CD4-positive, alpha-beta T cell treated with Interleukin-12 subunit alpha and Interleukin-12 subunit beta, for 1 hour (primary cell): ENCODE data around the gene CLIC4.
"Not testable (repeated sequence)": the region's sequence is repeated elsewhere in the genome, so short reads cannot be mapped to it uniquely, and the experiment has no call there.

Source experiments
- DNase-seq: peaks from one replicate; pipeline ENCODE4 v3.0.0-alpha.2; 2020

CLIC4 gene

DNA sequence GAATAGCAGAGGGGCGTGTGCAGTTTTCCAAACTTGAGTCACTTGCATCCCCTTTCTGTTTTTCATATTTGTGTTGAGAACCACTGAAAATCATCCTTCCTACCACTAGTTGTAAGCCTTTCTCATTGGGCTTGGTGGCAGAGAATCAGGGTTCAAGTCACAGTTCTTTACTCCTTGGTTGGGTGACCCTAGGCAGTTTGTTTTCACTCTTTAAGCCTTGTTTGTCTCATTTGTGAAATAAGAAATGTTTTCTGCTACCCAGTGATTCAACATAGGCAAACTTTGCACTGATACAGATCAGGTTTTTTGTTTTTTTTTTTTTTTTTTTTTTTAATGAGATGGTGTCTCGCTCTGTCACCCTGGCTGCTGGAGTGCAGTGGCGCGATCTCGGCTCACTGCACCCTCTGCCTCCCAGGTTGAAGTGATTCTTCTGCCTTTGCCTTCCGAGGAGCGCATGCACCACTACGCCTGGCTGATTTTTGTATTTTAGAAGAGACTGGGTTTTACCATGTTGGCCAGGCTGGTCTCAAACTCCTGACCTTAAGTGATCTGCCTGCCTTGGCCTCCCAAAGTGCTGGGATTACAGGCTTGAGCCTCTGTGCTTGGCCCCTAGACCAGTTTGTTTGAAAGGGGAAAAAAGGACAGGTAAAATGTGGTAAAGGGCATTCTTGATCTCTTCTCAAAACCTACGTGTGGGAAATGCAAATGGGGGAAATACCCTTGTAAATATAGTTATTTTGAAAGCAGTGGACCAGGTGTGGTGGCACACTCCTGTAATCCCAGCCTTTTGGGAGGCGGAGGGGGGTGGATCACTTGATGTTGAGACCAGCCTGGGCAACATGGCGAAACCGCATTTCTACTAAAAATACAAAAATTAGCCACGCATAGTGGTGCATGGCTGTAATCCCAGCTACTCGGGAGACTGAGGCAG, 3.2 kb downstream of the CLIC4 start:
- no peak for DNase-seq

DNA sequence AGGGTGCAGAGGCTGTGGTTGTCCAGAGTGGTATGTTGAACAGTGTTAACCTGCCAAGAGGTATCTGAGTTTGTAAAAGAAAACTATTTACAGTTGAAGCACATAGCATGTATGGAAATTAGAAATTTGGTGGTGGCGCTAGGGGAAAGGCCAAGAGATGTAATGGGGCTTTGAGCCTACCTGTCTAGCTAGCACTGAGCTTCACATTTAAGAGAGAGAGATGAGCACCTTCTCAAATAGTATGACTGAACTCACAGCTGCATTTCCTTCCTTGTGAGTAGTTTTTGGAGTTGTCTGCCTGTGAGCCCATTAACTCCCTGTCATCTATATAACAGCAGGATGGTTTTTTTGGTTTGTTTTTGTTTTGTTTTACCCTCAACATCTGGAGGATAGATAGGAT, 4.0 kb downstream of the CLIC4 start:
- no peak for DNase-seq

DNA sequence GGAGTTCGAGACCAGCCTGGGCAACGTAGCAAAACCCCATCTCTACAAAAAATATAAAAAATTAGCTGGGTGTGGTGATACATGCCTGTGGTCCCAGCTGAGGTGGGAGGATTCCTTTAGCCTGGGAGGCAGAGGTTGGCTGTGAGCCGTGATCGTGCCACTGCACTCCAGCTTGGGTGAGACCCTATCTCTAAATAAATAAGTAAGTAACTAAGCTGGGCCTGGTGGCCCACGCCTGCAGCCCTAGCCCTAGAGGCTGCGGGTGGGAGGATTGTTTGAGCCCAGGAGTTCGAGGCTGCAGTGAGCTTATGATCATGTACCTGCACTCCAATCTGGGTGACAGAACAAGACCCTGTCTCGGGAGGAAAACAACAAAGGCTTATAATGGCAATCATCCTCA, 4.6 kb downstream of the CLIC4 start:
- no peak for DNase-seq

DNA sequence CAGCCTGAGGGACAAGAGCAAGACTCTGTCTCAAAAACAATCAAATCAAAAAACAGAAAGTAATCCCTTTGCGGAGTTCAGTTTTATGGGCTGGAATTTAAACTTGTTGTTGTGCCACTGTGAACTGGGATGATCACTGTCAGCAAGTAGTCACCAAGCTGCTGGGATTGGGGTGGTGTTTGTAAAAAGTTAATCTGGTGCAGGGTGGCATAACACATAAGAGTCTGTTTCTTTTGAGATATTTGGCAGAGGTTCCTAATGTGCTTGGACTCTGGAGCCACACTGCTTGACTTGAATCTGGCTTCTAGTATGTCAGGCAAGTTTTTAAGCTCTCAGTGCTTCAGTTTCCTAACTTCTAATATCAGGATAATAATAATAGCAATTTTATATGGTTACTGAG, 6.6 kb downstream of the CLIC4 start:
- DNase-seq: no peak

DNA sequence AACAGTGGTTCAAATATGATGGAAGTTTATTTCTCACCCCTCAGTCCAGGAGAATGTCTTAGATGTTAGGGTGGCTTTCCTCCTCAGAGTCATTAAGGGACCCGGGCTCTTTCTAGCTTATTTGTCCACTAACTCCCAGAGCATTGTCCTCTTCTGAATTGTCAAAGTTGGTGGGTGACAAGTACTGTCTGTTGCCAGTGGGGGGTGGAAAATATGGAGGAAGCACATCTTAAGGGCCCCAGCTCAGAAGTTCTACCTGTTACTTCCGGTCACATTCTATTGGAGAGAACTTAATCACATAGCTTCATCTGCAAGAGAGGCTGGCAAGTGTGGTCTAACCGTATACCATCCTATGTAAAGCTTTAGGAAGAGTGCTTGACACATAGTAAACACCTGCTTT, 7.1 kb downstream of the CLIC4 start:
- no peak for DNase-seq

DNA sequence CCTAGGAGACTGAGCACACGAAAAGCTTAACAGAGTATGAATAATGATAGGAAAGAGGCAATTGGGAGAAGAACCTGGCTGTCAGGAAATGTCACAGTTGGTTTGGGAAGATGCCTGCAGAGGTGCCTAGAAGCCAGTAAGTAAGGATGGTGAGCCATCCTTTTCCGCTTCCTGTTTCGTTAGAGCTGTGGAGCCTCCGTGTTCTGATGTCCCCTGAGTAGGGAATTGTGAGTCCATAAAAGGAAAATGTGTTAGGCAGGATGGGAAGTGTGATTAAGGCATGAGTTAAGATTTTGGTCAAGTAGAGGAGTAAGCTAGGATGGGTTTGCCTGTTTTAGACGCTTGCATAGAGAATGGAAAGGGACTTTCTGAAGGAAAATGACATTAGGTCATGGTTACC, 9.0 kb downstream of the CLIC4 start:
- no peak for DNase-seq

DNA sequence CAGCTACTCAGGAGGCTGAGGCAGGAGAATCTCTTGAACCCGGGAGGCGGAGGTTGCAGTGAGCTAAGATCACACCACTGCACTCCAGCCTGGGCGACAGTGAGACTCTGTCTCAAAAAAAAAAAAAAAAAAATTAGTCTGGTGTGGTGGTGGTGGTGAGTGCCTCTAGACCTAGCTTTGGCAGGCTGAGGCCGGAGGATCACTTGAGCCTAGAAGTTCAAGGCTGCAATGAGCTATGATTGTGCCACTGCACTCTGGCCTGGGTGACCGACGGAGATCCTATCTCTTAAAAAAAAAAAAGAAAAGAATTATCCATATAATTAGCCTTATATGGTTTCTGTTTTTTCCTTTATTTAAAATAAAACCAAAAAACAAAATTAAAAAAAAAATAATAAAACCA, 10.1 kb downstream of the CLIC4 start:
- DNase-seq: not testable (repeated sequence)

DNA sequence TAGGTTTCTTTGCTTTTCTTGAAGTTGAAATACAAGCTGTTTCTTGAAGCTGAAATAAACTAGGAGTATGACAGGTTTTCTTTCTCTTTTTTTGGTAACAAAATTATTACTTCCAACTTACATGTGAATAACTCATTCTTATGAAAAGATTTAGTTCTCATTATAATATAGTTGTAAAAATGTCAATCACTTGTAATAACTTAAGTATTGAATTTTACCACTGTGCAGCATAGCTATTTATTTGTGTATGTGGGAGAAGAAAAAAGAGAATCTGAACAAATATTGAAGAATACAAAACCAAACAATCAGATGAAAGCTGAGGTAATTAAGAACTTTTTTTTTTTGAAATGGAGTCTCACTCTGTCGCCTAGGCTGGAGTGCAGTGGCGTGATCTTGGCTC, 11.1 kb downstream of the CLIC4 start:
- DNase-seq: no peak

DNA sequence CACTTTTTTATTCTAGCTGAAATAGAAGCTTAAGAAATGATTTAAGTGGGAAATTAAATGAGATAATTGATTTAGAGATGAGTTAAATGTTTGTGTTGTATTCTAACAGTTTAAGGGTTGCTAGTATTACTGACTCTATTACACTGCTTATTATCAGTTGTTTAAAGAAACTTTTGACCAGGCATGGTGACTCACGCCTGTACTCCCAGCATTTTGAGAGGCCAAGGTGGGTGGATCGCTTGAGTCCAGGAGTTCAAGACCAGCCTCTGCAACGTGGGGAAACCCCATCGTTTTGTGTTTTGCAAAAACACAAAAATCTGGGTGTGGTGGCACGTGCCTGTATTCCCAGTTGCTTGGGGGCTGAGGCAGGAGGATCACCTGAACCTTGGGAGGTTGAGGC, 14.2 kb downstream of the CLIC4 start:
- no peak for DNase-seq

DNA sequence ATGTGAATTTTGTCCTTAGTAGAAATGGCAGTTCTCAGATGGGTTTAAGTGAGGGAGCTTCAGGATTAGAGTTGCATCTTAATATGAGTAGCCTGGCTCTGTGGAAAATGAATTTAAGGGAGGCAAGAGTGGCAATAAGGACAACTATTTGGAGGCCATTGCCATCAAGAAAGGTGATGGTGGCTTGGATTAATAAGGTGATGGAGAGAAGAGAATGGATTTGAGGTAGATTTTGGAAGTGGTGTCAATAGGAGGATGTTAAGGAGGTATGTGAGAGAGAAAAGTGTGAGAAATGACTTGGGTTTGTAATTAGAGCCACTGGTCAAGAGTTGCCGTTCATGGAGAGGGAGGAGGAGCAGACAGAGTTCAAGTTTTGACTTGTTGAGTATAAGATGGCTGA, 16.3 kb downstream of the CLIC4 start:
- no peak for DNase-seq

DNA sequence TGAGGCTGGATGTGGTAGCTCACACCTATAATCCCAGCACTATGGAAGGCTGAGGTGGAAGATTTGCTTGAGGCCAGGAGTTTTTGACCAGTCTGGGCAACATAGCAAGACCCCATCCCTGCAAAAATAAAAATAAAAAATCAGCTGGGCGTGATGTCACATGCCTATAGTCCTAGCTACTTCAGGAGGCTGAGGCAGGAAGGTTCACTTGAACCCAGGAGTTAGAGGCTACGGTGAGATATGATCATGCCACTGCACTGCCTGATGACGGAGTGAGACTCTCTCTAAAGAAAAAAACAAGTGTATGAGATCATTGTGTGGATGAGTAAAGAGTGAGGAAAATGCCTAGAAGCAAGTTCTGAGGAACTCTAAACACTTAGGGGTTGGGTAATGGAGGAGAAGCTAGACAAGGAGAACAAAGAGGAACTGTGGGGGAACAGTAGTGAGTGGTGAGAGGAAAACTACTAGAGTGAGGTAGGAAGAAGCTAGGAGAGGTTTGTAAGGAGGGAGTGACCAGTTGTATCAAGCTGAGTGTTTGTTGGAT, 17.0 kb downstream of the CLIC4 start:
- DNase-seq: no peak

DNA sequence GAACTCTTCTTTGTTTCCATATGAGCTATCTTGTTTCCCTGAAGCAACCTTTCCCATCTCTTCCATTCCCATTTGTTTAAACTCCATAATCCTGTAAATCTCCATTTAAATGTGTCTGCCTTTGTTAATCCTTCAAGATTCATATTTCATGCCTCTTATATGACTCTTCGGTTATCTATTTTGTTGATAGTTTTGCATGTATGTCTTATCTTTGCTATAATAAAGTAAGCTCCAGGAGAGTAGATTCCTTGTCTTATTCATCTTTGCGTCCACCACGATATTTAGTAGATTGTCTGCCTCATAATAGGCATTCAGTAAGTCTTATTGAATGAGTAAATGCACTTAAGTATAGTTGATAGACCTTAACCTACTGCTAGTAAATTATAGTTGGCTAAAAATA, 18.4 kb downstream of the CLIC4 start:
- no peak for DNase-seq

DNA sequence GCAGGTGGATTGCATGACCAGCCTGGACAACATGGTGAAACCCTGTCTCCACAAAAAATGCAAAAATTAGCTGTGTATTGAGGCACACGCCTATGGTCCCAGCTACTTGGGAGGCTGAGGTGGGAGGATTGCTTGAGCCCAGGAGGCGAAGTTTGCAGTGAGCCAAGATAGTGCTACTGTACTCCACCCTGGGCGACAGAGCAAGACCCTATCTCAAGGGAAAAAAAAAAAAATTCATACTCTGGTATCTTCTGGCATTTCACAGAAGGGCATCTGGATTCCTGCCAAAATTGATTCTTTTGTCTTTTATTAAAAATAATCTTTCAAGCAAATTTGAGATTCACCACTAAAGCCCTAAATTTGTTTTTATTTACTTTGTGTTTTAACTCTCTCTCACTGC, 19.2 kb downstream of the CLIC4 start:
- DNase-seq: no peak

DNA sequence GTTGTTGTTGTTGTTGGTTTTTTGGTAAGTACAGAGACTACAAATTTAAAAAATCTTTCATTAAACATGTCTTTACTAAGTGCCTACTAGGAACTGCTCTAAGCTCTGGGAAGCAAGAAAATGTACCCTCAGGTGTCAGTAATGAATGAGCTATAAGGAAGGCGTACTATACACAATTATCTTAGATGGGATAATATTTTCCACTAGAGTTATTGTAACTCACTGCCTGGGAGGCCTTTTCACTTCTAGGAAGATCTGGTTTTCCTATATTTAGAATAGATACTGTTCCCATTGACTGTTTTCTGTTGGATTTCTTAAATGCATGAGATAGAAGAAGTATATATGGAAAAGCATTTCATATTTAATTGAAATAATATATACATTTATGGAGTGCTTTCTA, 19.6 kb downstream of the CLIC4 start:
- no peak for DNase-seq

DNA sequence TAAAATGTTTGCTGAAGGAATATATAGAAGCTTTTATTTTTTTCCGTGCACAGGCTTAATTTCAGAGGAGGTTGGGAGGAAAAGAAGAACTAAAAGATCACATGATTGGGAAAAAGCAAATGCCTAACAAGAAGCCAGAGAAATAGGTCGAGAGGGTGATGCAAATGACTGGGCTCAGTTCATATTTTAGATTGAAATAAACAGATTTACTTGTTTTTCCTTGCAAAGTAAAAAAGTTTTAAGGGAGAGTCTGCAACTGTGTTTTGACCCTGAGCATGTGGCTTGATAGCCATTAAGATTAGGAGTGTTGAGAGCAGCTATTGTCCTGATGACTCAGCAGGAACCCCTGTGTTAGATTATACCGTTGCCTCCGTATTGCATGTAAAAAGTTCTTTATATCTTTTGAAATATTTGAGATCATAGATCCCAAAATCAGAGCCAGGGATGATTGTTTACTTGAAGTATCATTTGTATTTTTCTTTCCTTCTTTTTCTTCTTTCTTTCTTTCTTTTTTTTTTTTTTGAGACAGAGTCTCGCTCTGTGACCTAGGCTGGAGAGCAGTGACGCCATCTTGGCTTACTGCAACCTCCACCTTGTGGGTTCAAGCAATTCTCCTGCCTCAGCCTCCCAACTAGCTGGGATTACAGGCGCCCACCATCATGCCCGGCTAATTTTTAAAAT, 20.2 kb downstream of the CLIC4 start:
- no peak for DNase-seq

DNA sequence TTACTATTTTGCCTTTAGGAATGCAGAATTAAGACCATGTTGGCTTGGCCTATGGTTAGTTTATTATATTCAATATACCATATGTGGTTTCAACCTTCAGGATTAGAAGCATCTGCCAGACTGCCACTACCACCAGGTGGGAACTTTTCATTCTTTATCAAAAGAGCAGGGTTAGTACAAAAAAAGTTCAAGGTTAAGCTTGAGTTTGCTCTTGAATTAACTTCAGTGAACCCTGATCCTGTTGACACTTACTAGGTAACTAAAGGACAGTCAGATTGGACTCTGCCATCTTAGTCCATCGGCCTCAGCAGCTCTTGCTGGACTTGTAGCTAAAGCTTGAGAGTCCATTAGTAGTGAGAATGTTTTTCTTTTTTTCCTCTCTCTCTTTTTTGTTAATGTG, 22.1 kb downstream of the CLIC4 start:
- no peak for DNase-seq

DNA sequence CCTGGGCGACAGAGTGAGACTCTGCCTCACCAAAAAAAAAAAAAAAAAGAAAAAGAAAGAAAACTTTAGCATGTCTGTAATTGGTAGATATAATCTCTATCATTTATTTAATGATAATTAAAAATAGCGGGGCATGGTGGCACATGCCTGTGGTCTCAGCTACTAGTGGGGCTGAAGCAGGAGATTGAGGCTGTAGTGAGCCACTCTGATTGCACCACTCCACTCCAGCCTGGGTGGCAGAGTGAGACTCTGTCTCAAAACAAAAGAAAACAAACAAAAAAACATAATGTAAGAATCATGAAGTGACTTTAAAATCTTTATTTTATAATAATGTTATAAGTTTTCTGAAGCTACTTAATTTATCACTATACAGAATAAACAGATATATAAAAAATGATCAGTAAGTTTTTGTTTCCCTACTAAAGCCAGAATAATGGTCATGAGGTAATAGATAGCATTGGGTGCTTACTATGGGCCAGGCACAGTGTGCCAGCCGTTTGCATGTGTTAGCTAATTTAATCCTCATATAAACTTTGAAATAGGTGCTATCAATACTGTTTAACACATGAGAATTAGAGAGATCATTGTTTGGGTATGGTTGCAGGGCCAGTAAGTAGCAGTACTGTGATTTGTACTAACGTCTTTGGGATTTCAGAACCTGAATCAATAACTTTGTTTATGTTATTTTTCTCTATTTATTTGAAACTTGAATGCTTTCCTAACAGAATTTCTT, 23.8 kb downstream of the CLIC4 start:
- DNase-seq: no peak

DNA sequence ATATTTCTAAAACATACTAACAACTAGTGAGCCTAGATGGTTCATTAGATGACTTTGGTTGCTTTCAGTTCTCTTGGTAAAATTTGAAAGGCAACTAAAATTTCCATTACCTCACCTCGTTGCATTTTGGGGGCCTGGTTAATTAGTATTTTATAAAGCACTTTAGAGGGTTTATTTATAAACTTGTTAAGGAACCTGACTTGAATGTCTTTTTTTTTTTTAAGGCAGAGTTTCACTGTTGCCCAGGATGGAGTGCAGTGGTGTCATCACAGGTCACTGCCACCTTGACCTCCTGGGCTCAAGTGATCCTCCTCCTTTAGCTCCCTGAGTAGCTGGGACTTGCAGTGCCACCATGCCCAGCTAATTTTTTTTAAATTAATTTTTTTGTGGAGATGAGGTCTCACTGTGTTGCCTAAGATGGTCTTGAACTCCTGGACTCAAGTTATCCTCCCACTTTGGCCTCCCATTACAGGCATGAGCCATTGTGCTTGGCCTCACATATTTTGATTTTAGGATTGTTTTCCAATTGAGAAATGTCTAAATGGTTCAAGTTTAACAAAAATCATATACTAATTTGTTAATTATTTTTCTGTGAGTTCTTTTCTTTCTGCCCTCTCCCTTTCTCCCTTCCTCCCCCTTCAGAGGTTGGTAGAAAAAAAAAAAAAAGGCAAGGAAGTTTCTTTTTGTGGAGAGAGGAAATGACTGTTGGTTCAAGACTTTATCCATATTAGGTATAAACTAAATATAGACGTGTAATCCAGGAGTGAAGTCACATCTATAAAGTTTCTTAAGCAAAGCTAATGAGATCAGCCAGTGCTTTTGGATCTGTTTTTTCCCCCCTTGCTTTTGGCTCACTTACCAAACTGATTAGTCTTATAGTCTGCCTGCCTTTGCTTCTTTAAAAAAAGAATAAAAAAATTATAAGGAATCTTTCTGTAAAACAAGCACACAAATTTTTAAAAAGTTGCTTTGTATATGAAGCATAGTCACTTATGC, 24.7 kb downstream of the CLIC4 start:
- DNase-seq: no peak

DNA sequence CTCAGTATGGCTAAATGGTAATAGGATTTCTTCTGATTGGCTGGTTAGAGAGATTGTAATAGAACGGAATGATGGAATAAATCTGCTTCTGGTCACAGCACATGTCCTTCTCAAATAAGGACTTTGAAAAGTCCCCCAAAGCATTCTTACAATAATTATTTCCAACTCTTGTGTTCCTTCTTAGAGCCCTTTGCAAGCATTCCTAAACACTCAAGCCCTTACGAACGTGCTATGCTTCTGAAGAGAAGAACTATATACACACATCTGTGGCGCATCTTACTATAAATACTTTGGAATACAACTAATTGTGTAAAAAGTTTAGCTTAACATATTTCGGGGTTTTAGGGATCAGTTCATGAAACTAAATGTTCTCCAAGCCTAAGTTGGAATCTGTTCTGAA, 25.6 kb downstream of the CLIC4 start:
- DNase-seq: no peak

DNA sequence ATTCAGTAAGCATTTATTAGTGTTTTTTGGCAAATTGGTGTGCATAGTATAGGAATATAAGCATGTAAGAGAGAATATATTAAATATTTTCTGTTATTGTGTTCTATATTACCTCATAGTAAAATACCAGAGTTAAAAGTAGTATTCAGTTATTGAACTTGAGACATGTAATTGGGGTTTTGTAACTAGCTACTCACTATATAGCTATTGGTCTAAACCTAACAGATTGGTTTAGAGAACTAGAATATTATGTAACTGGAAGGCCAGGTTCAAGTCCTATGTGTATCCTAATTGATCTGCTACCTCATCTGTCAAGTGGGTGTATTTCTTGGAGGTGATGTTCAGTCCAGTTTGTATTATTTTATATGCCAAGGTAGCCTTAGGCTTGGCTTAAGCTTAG, 26.3 kb downstream of the CLIC4 start:
- DNase-seq: no peak

DNA sequence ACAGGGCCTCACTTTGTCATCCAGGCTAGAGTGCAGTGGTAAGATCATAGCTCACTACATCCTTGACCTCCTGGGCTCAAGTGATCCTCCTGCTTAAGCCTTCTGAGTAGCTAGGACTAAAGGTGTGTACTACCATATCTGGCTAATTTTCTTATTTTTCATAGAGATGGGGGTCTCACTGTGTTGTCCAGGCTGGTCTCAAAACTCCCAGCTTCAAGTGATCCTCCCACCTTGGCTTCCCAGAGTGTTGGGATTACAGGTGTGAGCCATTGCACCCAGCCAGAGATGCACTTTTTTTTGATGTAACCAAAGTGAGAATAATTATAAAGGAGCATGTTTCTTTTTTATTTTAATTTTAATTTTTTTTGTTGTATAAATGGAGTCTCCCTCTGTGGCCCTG, 28.4 kb downstream of the CLIC4 start:
- no peak for DNase-seq

DNA sequence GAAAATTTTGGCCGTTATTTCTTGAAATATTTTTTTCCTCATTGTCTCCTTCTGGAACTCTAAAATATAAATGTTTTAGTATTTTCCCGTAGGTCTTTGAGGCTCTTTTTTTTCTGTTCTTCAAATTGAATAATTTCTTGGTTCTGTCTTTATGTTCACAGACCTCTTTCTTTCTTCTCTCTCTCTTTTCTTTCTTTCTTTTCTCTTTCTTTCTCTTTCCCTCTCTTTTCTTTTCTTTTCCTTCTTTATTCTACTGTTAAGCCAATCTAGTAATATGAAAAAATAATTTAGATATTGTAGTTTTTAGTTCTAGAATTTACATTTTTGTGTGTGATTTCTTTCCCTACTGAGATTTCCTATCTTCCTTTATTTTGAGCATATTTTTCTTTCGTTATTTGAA, 30.1 kb downstream of the CLIC4 start:
- DNase-seq: no peak
